NK-92 treated with Interleukin-12 subunit alpha and Interleukin-12 subunit beta, amount 100 ng/mL, for 24 hours (cell line): Measurements from ENCODE around the gene NPFFR1.

ENCODE experiments used
- DNase-seq: peaks from one replicate; lab custom pipeline; 2025; lab: John Stamatoyannopoulos, UW

Gene NPFFR1, protein sequence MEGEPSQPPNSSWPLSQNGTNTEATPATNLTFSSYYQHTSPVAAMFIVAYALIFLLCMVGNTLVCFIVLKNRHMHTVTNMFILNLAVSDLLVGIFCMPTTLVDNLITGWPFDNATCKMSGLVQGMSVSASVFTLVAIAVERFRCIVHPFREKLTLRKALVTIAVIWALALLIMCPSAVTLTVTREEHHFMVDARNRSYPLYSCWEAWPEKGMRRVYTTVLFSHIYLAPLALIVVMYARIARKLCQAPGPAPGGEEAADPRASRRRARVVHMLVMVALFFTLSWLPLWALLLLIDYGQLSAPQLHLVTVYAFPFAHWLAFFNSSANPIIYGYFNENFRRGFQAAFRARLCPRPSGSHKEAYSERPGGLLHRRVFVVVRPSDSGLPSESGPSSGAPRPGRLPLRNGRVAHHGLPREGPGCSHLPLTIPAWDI

DNA sequence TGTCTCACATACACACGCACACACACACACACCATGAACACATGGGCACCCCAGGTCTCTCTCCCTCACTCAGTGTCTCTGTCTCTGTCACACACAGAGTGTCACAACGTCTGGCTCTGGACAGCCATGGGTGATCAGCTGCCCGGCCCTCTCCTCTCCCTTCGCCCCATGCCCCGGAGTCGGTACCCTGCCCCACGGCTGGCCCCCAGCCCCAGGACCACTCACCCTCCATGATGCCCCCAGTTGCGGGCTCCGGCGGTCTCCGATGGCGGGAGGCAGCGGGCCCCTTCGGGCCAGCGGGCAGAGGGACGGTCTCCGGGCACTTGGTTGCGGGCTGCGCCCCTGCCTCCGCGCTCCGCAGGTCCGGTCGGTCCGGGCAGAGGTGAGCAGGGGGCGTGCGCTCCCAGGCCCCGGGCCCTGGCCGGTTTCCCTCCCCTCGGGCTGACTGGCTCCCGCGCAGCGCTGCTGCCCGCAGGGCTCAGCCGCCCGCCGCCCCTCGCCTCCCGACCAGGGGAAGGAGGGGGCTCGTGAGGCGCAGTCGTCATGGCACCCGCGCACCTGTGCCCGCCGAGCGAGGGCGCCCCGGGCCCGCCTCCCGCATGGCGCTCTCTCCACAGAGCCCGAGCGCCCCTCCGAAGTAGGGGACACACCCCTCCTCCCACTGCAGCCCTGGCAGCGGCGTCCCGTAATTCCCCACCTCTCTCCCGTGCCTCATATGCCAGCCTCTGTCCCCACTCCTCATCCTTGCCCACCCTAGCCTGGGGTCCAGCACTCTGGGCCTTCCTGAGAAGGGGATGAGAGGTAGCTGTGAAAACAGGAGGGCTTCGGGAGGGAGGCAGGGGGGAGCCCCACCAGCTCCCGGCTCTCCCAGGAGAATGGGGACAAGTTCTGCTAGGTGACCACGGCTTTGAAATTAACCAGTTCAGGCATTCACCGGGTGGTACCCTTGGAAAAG lies at the start of gene NPFFR1:
TSS of gene NPFFR1 (minus strand) at position 560 of the 955 bp plus-strand sequence. CDS start at position 232, 328 bp downstream.
- DNase-seq: no peak

DNA sequence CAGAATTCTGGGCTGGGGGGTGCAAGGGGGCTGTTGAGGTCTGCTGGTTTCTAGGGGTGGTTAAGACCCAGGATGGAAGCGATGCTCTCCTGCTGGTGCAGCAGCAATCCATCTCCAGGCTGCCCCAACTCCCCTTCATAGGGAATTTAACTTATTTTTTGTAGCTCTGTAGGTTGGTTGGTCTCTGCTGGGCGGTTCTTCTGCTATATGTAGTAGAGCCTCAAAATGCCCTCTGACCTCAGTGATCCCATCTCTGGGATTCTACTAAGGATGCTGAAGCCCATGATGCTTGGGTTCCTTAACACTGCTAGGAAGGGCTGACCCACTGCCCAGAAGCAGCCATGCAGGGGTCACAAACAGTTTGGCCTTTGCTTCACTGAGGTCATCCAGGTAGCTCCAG lies 49.5 kb upstream of the NPFFR1 start:
- DNase-seq: no peak

- no peak for DNase-seq
These were observed 47.9 kb upstream of the NPFFR1 start for GRCh38 chr10:70331486-70332268.

- no peak for DNase-seq
These were observed 47.3 kb upstream of the NPFFR1 start for GRCh38 chr10:70331160-70331485.

DNA sequence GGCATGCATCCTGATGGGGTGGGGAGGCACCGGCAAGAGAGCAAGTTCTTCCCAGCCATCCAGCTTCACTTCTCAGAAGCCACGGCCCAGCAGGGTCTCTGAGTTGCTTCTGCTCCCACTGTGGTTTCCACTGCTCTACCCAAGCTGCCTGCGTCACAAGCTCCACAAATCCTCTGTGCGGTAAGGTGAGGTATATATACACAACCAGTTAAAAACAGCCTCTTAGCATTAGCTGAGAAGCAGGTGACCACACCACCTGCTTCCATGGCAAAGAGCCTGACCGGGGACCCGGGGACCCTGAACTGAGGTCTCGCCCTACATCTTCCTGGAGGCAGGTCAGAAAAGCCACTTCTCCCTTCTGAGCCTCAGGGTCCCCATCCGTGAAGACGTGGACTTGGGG lies 46.9 kb upstream of the NPFFR1 start:
- DNase-seq: no peak

- no peak for DNase-seq
These were observed 45.2 kb upstream of the NPFFR1 start for GRCh38 chr10:70328967-70329366.

DNA sequence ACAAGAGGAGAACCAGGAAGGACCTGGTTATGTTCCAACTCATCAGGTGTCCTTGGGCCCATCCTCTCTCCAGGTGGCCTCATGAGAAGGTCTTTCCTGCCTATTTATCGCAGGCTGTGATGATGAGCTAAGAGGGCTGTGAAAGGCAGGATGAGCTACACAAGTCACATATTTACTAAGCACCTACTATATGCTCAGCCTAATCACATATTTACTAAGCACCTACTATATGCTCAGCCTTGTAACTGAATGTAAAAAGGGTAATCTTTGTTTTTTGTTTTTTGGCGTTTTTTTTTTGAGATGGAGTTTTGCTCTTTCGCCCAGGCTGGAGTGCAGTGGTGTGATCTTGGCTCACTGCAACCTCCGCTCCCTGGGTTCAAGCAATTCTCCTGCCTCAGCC lies 44.2 kb upstream of the NPFFR1 start:
- DNase-seq: no peak

- DNase-seq: no peak
These were observed 41.4 kb upstream of the NPFFR1 start for GRCh38 chr10:70324951-70325781.

GRCh38 chr10:70324339-70324861 lies 40.6 kb upstream of the NPFFR1 start:
- no peak for DNase-seq

DNA sequence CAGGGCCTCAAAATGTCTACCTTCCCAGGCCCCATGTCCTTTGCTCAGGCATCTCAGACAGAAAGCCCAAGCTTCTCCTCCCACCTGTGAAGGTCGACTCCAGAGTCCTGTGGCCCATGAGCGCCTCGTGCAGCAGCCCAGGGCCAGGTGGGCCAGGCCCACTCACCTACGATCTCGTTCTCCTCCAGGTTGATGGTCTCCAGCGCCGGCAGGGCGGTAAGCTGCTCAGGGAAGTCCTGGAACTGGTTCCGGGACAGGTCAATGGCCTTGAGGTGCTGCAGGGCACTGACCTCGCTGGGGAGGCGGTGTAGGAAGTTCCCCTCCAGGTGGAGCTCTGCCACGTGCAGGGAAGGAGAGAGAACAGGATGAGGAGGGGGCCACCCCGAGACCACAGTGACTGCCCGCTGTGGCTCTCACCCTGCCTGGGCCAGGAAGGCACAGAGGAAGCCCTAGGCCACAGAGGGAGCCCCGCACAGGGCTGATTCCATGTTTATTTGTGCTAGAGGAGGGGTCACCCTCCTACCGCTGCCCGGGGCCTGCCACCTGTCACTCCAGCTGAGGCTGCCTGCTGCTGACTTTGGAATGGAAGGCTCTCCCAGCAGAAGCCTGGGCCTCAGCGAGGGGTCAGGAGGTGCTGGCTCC lies 40.0 kb upstream of the NPFFR1 start:
- no peak for DNase-seq

DNA sequence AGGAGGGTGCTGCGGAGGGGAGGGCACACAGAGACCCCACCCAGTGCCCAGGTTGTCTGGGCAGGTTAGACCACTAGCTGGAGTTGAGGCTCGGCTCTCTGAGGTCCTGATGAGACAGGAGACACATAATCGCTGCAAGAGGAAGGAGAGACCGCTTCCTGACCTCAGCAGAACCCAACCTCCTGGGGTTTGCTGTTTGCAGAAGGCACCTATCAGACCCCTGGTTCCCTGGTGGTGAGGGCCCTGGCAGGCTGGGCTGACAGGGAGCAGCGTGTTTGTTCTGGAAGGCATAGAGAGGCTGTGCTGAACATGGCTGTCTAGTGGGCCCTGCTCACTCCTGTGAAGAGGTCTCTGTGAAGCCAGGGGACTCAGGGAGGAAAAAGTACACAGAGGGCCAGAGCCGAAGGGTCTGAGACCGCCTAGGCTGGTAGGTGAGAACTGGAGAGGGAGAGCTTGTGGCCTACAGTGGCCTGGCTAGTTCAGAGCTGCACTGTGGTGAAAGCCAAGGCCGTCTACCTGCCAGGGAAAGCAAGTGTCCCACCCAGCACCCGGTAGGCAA lies 39.4 kb upstream of the NPFFR1 start:
- no peak for DNase-seq

GRCh38 chr10:70321897-70322890 lies 38.4 kb upstream of the NPFFR1 start:
- no peak for DNase-seq

DNA sequence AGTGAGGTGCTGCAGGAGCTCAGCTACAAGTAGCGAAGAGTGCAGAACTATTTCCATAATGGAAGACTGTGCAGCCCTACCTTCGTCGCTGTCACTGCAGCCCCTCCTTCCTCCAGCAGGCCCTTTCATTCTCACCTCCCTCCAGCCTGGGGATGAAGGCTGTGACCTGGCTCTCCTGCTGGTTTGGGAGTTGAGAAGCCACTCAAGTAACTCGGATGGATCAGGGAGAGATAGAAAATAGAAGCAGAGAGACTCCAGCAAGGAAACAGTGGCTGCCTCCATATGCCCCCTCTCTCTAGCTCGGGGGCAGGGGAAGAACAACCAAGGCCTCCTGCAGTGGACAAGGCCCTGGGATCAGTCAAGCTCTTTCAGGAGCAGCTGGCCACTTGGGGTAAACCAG lies 37.4 kb upstream of the NPFFR1 start:
- no peak for DNase-seq

GRCh38 chr10:70320751-70321150 lies 36.9 kb upstream of the NPFFR1 start:
- no peak for DNase-seq

GRCh38 chr10:70319824-70320223 lies 36.0 kb upstream of the NPFFR1 start:
- DNase-seq: no peak

- DNase-seq: no peak
These were observed 35.4 kb upstream of the NPFFR1 start for GRCh38 chr10:70319183-70319582.

DNA sequence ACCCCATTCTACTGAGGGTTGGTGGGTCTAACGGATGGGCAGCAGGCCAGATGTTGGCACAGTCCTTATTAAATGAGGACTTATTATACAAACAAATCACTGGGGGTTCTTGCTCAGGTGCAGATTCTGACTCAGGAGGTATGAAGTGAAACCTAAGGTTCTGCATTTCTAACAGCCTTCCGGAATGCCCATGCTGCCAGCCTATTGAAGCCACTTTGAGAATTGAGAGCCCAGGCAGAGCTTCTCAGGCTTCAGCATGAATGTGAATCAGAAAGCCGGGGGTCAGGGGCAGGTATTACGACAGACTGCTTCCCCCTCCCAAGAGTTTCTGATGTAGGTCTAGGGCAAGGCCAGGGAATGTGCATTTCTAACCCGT lies 34.1 kb upstream of the NPFFR1 start:
- DNase-seq: no peak

GRCh38 chr10:70317272-70317942 lies 33.6 kb upstream of the NPFFR1 start:
- DNase-seq: no peak
